T-helper 1 cell (primary cell): ENCODE measurements around the gene ASAP2.

Source experiments
- DNase-seq, 5 donors: peaks; one replicate each; pipeline ENCODE4 v3.0.0-alpha.2; 2012 to 2020

ASAP2 gene

GRCh38 chr2:9184361-9184760 is 22.3 kb upstream of the ASAP2 start:
- DNase-seq = no peak

- DNase-seq = no peak
These were observed 18.9 kb upstream of the ASAP2 start for GRCh38 chr2:9187620-9188214.

GRCh38 chr2:9188823-9189222 is 17.8 kb upstream of the ASAP2 start:
- no peak for DNase-seq

GRCh38 chr2:9189901-9190300 is 16.7 kb upstream of the ASAP2 start:
- no peak for DNase-seq

GRCh38 chr2:9191041-9191481 is 15.6 kb upstream of the ASAP2 start:
- no peak for DNase-seq

- no peak for DNase-seq
These were observed 13.9 kb upstream of the ASAP2 start for GRCh38 chr2:9192712-9193111.

- DNase-seq = no peak
These were observed 12.3 kb upstream of the ASAP2 start for GRCh38 chr2:9194352-9194751.

GRCh38 chr2:9196637-9197036 is 10.0 kb upstream of the ASAP2 start:
- DNase-seq = no peak

- DNase-seq = no peak
These were observed 8.7 kb upstream of the ASAP2 start for GRCh38 chr2:9197916-9198315.

- DNase-seq = no peak
These were observed 6.6 kb upstream of the ASAP2 start for GRCh38 chr2:9199716-9200632.

- DNase-seq = no peak
These were observed 6.0 kb upstream of the ASAP2 start for GRCh38 chr2:9200633-9201015.

- DNase-seq = no peak
These were observed 5.3 kb upstream of the ASAP2 start for GRCh38 chr2:9201185-9201891.

- no peak for DNase-seq
These were observed 3.6 kb upstream of the ASAP2 start for GRCh38 chr2:9203006-9203405.

- no peak for DNase-seq
These were observed 2.7 kb upstream of the ASAP2 start for GRCh38 chr2:9203876-9204275.

GRCh38 chr2:9204939-9205338 is 1.7 kb upstream of the ASAP2 start:
- no peak for DNase-seq

GRCh38 chr2:9205486-9205885 is 1.1 kb upstream of the ASAP2 start:
- no peak for DNase-seq

- DNase-seq = no peak
These were observed 504 bp downstream of the ASAP2 start for GRCh38 chr2:9206991-9207640.

- DNase-seq = no peak
These were observed 1.2 kb downstream of the ASAP2 start for GRCh38 chr2:9207641-9208311.

GRCh38 chr2:9208875-9209274 is 2.3 kb downstream of the ASAP2 start:
- DNase-seq = no peak

- no peak for DNase-seq
These were observed 3.4 kb downstream of the ASAP2 start for GRCh38 chr2:9210030-9210429.

GRCh38 chr2:9211496-9211895 is 4.9 kb downstream of the ASAP2 start:
- no peak for DNase-seq

GRCh38 chr2:9212010-9212635 is 5.5 kb downstream of the ASAP2 start:
- no peak for DNase-seq
